CD4-positive, alpha-beta T cell treated with Interleukin-21 for 1 hour (primary cell): ENCODE data around the gene PIM3.

ENCODE experiments used
- DNase-seq: peaks from one replicate; pipeline ENCODE4 v3.0.0-alpha.2; 2020

Gene PIM3

GRCh38 chr22:49928555-49929210, 31.9 kb upstream of the PIM3 start:
- DNase-seq, result no peak

- DNase-seq, result peak; percentile 77
Measured at GRCh38 chr22:49929211-49929979, 31.2 kb upstream of the PIM3 start.

GRCh38 chr22:49929994-49930575, 30.5 kb upstream of the PIM3 start:
- no peak for DNase-seq

GRCh38 chr22:49930596-49931412, 29.8 kb upstream of the PIM3 start:
- DNase-seq, result peak; percentile 72

GRCh38 chr22:49933236-49934159, 27.1 kb upstream of the PIM3 start:
- no peak for DNase-seq

- peak; percentile 71 for DNase-seq
Measured at GRCh38 chr22:49934160-49934890, 26.2 kb upstream of the PIM3 start.

- DNase-seq, result peak; percentile 94
Measured at GRCh38 chr22:49934891-49935557, 25.5 kb upstream of the PIM3 start.

- DNase-seq, result no peak
Measured at GRCh38 chr22:49935561-49935960, 25.0 kb upstream of the PIM3 start.

GRCh38 chr22:49936018-49936972, 24.3 kb upstream of the PIM3 start:
- peak; percentile 96 for DNase-seq

GRCh38 chr22:49936973-49937757, 23.4 kb upstream of the PIM3 start:
- DNase-seq, result no peak

- DNase-seq, result no peak
Measured at GRCh38 chr22:49937758-49938564, 22.6 kb upstream of the PIM3 start.

- no peak for DNase-seq
Measured at GRCh38 chr22:49938565-49939136, 21.9 kb upstream of the PIM3 start.

- no peak for DNase-seq
Measured at GRCh38 chr22:49941507-49942316, 18.9 kb upstream of the PIM3 start.

GRCh38 chr22:49942565-49943404, 17.8 kb upstream of the PIM3 start:
- no peak for DNase-seq

GRCh38 chr22:49943405-49943765, 17.2 kb upstream of the PIM3 start:
- no peak for DNase-seq
